Activated CD8-positive, alpha-beta memory T cell treated with anti-CD3 and anti-CD28 coated beads, Interleukin-2, amount 50 U/mL, for 1 hour (primary cell): ENCODE data around the gene NUDCD3.

Experiments used
- DNase-seq: peaks from one replicate; pipeline ENCODE4 v3.0.0-alpha.2; 2020; ENCODE audit errors: extremely low read depth

The NUDCD3 gene

DNA sequence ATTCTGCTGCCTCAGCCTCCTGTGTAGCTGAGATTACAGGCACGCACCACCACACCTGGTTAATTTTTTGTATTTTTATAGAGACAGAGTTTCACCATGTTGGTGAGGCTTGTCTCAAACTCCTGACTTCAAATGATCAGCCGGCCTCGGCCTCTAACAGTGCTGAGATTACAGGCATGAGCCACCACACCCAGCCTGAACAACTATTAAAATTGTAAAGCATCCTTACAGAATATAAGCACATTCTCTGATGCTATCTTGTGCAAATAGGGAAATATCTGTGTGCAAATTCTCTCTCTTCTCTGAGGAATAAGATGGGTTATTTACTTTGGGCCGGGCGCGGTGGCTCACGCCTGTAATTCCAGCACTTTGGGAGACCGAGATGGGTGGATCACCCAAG lies 12.5 kb downstream of the NUDCD3 start:
- DNase-seq: no peak

DNA sequence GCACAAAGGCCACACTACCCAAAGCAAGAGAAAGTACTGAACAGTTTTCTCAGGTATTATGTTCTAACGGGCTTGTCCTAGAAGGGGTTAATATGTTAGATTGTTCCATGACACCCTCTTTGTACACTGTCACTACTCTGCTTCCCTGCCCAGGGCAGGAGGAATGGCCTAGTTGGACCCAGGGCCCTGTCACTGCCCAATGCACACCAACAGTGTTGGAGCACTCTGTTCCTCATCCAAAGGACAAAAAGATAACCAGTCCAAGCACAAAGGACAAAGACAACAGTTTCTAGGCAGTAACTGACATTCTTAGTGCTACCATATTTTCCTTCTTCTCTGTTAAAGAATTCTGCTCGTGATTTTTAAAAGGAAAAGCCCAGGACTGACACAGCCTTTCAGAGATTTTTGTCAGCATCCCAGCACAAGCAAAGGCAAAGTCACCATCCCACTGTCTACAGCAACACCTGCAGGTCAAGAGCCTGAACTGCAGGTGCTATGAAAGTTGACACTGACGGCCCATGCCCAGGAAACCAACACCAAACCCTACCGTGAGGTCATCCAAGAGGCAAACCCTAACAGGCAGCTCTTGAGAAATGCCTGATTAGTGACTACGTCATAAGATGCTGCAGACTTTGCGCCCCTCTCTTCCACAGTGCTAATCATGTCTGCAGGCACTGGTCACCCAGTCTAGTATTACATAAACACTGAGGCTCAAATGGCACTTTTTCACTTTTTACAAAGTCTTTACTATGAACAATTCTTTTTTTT lies 13.2 kb downstream of the NUDCD3 start:
- DNase-seq: peak; percentile 19

DNA sequence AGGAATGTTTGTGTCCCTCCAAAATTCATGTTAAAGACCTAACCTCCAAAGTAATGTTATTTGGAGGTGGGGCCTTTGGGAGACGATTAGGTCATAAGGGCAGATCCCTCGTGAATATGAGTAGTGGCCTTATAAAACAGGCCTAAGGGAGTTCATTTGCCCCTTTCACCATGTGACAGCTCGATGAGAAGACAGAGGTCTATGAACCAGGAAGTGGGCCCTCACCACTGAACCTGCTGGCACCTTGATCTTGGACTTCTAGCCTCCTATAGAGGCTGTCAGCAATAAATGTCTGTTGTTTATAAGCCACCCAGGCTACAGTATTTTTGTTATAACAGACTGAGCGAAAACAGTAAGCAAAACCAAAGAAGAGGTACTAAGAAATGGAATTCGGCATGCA lies 14.1 kb downstream of the NUDCD3 start:
- no peak for DNase-seq

DNA sequence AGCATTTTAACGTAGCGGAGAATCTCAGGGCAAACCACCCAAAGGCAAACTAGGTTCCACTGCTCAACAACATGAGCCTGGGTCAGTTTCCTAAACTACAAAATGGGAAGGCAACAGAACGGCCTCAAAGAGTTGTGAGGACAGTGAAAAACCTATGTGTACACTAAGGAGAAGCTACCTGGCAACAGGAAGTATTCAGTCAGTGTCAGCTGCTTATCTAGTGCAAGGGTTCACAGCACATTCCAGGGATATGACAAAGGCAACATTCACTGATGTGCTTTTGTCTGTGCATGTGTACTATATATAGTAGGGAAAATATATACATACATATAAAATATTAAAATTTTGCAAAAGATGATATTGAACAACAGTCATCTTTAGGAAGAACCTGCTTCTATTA lies 17.2 kb downstream of the NUDCD3 start:
- no peak for DNase-seq

DNA sequence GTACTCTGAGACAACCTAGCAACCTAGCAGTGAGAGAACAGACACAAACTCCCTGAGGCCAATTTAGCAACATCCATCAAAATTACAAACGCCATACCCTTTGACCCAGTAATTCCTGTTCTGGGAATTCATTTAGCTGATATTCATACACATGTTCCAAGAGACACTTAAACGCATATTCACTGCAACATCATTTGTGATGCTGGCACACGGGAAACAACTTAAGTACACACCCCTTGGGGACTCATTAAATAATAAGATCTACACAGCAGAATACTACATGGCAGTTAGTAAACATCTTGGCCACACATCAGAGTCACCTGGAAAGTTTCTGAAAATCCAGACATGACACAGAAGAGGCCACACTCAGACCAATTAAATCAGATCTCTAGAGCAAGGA lies 17.6 kb downstream of the NUDCD3 start:
- no peak for DNase-seq

DNA sequence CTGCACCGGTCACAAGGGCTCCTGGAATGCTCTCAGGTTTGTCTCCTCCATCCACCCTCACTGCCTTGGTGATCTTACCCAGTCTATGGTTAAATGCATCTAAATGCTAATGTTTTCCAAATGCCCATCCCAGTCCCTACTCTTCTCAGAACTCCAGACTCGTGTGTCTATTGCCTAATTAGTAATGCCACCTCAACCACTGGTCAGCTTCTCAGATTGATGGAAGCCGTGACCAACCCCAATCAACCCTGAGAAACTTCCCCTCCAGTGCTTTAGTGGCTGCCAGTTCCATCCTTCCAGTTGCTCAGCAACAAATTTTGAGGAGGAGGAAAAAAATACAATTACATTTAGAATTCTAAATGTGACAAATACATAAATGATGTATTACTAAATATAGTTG lies 18.6 kb downstream of the NUDCD3 start:
- no peak for DNase-seq

DNA sequence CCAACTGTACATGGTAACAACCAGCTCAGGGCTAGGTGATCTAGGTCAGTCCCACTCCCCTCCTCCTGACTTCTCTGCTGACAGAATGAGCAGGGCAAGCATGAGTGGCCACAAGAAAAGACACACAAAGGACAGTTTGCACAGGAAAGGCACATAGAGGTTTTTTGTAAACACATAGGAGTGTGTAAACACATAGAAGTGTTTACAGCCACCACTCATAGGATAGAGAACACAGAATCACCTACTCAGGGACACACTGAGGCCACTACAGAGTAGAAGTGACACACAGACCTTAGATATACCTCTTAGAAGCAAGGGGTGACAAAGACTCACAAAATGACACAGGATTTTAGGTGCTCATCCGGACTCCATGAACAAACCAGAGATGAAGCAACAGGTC lies 19.0 kb downstream of the NUDCD3 start:
- no peak for DNase-seq

DNA sequence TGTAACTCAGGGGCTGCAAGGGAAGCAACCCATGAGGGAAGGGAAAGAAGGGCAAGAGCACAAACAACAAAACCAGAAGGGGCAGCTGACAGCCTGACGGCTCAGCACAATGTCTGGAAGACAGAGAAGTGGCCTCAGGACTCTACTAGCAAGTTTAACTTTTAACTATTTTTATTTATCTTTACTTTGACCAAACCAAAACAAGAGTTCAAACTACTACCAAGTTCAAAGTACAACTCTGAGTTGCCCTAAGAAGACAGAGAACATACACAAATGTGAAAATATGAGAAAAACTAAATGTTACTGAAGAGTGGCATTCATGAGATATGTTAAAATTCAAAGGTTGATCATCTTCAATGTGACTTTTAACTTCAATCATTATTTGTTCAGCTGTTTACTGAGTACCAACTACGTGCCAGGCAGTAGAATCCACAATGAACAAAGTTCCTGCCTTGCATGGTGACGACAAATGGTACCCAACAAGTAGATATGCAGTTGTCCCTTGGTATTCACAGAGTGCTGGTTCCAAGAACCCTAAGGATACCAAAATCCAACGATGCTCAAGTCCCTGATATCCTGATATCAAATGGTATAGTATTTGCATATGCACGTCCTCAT lies 19.7 kb downstream of the NUDCD3 start:
- no peak for DNase-seq

DNA sequence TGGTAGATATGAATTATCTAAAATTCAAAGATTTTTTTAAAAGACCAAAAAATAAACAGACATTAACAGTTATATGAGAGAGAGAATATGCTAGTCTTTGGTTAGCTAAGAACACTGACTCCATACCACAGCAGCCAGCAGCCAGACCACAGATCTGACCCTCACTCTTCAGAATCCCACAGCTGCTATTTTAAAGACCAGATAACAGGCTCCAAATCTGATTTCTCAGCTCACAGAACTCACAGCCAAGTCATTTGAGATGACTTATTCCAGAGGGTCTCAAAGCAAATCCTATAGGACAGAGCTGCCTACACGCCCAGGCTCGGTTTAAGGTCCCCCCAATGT lies 20.4 kb downstream of the NUDCD3 start:
- no peak for DNase-seq

DNA sequence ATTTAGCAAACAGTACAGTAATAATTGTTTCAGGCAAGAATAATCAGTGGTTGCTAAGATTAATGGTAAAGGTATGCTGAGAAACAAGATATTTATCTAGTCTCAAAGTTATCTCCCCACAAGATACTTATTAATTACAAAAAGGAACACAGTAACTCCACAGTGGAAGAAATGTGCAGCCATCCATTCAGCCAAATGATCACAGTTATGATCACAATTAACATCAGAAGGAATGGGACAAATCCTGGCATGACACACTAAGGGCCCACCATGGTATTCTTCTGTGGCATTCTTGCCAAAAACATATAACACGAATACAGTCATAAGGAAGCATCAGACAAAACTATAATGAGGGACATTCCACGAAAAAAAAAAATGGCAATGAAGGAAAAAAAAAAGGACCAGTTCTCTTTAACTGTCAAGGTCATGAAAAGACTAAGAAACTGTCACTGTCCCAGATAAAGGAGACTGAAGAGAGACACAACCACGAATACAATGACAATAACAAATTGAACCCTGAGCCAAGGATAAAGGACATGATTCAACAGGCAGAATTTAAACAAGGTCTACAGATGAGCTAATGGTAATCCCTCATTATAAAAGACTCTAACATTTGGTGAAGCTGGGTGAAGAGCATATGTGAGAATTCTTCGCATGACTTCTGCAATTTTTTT lies 20.9 kb downstream of the NUDCD3 start:
- no peak for DNase-seq

DNA sequence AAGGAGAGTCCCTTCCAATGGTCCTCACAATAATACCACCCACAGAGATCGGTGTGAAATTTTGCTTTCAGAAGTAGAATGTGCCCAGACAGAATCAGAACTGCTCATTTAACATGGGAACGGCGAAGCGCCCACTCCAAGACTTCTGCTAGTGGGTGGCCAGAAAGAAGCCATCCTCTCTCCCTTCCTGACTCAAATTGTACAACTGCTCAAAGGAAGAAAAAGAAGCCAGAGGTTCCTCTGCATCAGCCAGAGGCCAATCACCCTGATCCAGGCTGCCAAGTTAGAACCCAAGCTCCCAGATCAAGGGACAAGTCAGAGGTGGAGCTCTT lies 23.3 kb downstream of the NUDCD3 start:
- no peak for DNase-seq

DNA sequence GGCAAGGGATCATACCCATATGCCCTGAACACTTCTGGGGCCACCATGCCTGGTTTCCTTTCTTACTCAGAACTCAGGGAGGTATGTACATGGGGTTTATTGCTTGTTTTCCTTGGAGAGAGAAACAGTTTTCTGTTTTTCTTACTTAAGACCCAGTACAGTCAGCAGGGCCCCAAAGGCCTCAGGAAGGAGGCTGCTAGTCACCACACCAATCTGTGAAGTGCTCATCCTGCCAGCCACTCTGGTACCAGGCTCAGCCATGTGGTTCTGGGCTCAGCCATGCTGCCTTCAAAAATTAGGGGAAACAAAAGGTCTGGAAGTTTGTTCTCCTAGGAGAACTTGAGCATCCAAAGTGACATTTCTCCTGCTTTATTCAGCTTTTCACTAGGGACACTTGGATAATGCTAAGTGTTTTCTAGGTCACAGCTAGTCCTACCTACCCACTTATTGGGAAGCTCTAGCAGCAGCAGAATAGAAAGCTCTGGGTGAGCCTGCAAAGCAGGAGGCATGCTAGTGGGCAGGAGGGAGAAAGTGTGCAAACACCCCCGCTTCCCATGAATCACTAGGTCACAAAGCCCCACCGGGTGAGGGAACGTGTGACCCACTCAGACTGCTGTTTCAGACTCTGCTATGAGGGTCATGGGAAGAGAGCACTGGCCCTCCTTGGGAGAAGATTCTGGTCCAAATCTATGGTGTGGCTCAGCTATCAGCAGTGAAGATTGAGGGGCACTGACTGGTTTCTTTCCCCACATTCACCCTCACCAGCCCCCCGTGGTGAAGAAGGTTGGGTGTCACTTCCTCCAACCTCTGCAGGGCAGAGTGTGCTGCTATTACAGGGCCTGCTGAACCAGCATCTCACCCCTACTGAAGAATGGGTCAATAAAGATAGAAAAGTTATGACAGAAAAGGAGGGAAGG lies 23.9 kb downstream of the NUDCD3 start:
- DNase-seq: no peak

DNA sequence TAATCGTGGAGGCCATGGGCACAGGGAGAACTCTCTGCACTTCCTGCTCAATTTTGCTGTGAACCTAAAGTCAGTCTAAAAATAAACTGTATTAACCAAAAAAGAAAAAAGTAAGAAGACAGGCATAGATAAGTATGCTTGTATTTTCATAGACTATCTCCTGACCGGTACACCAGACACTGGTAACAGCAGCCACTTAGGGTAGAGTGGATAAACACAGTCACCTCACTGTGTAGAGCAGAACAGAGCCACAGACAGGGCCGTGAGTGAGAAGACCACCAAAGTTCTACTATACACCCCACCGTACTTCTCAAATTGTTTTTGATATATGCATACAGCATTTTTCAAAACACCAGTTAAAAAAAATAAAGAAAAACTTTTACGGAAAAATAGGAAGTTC lies 25.0 kb downstream of the NUDCD3 start:
- no peak for DNase-seq

DNA sequence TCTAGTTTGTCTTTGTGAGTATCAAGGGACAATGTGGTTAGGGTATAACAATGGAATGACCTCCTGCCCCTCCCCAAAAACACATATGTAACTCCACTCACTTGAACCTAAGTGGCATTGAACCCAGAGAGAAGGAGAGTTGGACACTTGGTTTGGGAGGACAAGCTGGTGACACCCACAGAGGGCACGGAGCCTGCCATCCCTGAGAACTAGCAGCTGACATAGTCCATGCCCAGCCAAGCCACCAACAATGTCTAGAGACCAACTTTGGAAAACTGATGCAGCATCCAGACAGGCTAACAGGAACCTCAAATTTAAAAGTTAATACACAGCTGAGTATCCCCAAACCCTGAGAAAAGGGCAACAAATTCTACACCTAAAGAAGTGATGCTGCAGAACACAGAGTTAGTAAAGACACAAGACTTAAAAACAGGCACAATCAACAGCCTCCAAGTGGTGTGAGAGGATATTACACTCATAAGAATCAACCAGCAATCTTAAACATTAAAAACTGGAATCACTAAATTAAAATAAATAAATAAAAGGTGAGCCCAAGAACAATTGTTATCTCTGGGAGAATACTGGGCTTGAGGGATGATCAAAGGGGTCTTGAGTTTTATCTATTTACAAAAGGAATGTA lies 27.2 kb downstream of the NUDCD3 start:
- no peak for DNase-seq

DNA sequence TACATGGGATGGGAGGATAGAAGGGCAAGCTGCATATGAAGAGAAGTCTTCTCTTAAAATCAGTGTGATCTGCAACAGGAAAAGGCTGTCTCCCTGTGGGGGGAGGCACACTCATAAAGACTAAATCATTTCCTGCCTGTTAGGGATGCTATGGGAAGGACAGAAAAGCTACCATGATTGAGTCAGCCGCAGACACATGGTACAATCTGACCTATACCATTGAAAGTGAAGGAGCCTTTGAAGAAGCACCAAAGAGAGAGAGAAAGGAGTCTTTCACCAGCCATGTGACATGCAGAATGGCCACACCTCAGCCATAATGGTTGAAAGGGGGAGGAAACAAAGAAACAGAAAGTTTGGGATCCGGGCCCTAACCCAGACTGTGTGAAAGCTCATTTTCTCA lies 29.1 kb downstream of the NUDCD3 start:
- no peak for DNase-seq

DNA sequence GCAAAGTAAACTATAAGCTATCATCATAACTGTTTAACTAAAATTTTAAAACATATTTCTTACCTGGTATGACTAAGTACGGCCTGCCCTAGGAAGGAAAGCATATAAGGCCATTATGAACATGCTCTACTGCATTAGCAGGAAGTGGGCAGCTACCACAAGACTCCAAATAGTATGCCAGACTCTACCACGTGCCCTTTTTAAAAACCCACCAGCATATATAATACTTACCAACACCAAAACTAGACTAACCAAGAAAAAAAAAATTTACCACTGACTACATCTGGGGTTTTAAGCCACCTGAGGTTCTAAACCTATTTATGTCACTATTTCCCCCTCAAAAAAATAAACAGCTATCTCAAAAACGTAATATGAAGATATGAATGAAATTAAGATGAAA lies 30.1 kb downstream of the NUDCD3 start:
- DNase-seq: peak; percentile 47

DNA sequence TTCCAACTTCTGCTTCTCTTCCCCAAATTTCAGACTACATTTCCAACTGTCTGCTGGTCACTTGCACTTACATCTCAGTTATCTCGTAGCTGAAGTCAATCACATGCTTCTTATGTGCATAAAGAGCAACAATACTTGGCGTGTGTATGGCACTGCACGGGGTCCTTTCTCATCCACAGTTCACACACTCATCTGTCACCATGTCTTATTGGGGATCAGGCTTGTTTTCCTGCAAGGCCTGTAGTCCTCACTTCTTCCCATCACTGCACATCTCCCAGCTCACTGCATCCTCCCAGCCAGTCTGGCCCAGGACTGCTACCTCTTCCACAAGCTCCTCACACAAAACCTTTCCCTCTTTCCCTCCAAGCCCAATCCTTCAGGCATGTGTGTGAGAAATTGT lies 35.3 kb downstream of the NUDCD3 start:
- no peak for DNase-seq

DNA sequence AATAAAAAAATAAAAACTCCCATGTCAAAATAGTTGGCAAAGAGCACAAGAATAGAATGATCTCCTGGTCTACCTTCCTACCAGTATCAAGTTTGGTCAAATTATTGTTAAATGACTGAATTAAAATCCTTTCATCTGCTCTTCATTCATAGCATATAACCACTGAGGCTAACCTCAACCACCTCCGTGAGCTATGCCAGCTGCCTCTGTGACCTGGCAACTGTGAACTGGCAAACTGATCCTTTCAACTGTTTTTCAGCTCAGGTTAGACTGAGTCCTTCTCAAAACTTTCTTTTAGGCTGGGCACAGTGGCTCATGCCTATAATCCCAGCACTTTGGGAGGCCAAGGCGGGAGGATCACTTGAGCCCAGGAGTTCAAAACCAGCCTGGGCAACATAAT lies 36.1 kb downstream of the NUDCD3 start:
- no peak for DNase-seq

DNA sequence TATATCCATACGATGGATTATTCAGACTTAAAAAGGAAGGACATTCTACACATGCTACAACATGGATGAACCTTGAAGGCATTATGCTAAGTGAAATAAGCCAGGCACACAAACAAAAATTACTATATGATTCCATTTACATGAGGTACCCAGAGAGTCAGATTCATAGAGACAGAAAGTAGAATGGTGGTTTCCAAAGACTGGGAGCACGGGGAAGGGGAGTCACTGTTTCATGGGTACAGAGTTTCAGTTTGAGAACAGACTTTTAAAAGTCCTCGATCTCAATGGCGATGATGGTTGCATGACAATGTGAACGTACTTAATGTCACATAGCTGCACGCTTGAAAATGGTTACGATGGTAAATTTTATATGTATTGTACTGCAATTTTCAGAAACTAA lies 39.3 kb downstream of the NUDCD3 start:
- no peak for DNase-seq

DNA sequence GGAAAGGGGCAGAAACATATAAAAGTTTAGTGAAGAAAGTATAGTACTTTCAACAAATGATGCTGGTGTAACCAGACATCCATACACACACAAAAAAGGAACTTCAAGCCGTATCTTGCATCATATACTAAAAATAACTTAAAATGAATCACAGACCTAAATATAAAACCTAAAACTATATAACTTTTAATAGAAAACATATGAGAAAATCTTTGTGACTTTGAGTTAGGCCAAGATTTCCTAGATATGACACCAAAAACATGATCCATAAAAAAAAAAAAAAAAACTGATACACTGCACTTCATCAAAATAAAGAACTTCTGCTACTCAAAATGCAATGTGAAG lies 40.9 kb downstream of the NUDCD3 start:
- no peak for DNase-seq

DNA sequence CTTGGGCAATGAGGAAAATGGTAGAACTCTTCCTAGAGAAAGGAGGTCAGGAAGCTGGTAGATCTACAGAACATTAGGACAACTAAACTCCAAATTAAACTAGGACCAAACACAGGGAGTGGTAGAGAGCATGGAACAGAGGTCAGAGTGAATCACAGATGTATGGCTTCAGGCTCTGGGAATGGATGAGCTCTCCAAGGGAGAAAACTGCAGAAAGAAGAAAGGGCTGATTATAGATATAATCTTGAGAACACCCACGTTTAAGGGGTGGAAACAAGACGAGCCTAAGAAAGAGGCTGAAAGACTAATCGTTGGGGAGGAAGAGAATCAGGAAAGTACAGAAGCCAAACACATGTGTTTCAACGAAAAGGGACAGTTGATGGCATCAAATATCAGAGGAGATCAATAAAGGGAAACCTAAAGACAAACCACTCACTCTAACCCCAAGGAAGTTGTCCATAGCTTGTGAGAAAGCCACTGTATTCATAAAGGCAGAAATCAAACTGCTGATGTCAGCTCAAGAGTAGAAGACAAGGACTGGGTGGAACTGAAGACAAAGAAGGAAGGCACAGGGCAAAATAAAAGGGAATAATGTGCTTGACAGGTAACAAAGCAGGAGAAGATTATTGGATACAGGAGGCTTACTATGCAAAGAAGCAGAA lies 41.4 kb downstream of the NUDCD3 start:
- DNase-seq: no peak
